GM10266 (cell line): ENCODE measurements around the gene TMEM272.

Experiments used
- DNase-seq: peaks from one replicate; pipeline ENCODE4 v3.0.0; 2012; ENCODE audit errors: extremely low spot score
- TF ChIP-seq, protein P1 (sequence below): IDR thresholded peaks from 2 replicates; pipeline ENCODE4 v1.5.1; 2012; ENCODE audit warnings: mild to moderate bottlenecking, low read depth; ENCODE audit not compliant: control insufficient read depth, insufficient read depth; ENCODE audit errors: missing control alignments

Gene TMEM272

DNA sequence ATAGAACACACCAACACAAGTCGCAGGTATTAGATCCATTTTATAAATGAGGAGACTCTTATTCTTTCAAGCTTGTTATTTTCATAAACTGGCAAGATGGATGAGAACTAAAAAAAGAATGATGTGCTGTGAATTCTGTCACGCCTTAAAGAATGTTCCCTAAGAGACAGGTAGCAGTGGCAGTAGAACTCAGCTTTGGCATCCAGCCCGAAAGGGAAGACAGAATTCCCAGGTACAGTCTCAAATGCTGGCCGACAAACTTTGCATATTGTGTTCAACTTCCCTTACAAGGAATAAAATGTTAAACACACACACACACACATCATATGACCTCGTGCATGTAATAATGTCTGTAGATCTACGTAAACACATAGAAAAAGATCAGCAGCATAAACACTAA lies 3.2 kb downstream of the TMEM272 start:
- no peak for DNase-seq
- TF ChIP-seq, protein P1, sequence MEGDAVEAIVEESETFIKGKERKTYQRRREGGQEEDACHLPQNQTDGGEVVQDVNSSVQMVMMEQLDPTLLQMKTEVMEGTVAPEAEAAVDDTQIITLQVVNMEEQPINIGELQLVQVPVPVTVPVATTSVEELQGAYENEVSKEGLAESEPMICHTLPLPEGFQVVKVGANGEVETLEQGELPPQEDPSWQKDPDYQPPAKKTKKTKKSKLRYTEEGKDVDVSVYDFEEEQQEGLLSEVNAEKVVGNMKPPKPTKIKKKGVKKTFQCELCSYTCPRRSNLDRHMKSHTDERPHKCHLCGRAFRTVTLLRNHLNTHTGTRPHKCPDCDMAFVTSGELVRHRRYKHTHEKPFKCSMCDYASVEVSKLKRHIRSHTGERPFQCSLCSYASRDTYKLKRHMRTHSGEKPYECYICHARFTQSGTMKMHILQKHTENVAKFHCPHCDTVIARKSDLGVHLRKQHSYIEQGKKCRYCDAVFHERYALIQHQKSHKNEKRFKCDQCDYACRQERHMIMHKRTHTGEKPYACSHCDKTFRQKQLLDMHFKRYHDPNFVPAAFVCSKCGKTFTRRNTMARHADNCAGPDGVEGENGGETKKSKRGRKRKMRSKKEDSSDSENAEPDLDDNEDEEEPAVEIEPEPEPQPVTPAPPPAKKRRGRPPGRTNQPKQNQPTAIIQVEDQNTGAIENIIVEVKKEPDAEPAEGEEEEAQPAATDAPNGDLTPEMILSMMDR, result no peak

GRCh38 chr13:51840917-51841316 lies 4.1 kb downstream of the TMEM272 start:
- TF ChIP-seq, protein P1, result no peak
- no peak for DNase-seq

- no peak for DNase-seq
- TF ChIP-seq, protein P1, result no peak
These were observed 5.1 kb downstream of the TMEM272 start for GRCh38 chr13:51839711-51840540.

DNA sequence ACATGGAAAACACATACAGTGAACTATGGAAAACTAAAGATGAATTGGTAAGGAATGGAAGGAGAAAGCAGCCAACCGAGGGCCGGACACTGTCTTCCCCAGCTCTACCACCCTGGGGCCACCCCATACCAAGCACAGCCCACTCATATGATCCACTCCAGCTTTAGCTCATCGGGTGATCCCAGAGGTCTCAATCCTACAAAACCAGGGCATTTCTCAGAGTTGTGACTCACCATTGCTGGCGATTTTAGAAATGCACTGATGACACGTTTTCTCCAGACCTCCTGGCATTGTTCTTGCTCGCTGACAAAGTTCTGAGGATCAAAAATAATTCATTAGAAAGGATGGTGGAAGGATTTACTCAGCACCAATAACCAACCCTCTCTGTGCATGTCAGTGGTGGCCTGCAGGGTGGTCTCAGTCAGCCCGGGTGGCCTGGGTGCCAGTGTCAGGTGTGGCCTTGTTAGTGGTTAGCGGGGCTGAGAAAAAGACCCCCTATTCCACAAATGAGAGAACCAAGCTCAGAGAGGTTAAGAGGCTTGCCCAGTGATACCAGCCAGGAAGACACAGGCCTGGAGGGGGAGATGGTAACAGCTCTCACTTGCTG lies 6.6 kb downstream of the TMEM272 start:
- TF ChIP-seq, protein P1, result no peak
- no peak for DNase-seq

DNA sequence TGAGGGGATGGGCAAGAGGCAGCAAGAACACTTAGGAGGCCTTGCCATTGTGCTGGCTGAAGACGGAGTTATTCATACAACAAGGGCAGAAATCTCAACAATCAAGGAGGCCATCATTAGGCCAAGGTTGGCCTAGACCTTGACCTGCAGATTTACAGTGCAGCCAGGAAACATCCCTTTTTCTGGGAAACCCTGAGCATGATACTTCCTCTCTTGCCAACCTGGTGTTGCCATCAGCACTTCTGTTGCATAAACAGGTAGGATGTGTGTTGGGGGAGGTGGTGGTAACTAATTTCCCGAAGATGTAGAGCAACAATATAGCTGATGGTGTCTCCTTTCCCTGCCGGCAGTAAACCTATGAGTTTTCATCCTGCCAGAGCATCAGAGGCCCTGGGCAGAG lies 8.0 kb downstream of the TMEM272 start:
- TF ChIP-seq, protein P1, result no peak
- no peak for DNase-seq

- no peak for DNase-seq
- TF ChIP-seq, protein P1, result no peak
These were observed 10.3 kb downstream of the TMEM272 start for GRCh38 chr13:51834581-51835171.

- no peak for DNase-seq
- TF ChIP-seq, protein P1, result no peak
These were observed 11.0 kb downstream of the TMEM272 start for GRCh38 chr13:51833980-51834379.
